ENCODE measurements around the gene KRTAP5-6.

DNA sequence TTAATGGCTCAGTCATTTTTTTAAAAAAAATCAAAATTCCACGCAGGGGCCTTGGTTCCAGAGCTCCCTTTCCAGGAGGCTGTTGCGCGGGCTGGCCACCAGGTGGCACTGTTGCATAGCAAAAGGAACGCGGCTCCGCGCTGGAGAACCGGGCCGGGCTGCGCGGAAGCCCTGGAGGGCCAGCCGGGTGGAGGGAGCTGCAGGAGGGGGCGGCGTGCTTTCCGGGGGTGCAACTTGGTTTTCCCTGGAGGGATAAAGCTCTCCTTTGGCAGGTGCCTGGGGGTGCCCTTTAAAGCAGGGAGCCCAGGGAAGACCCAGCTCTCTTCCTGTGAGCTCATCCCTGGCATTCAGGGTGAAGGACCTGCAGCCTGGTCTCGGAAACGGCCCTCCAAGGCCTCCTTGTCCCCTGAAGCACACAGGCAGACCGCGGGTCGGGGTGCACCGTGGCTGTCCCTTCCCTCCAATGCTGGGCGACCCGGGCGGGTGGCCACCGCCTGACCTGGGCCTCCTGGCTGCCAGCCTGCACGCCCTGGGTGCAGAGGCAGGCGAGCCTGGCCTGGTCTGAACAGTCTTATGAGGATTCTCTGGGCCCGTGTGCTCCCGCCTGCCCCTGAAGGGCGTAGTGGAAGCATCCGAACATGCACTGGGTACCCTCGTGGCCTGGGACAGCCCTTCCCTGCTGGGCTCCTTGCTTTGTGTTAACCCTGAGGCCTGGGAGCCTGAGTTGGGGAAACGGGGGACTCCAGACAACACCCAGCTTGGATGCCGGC lies 44.0 kb upstream of the KRTAP5-6 start:
- TF ChIP-seq, protein P1, sequence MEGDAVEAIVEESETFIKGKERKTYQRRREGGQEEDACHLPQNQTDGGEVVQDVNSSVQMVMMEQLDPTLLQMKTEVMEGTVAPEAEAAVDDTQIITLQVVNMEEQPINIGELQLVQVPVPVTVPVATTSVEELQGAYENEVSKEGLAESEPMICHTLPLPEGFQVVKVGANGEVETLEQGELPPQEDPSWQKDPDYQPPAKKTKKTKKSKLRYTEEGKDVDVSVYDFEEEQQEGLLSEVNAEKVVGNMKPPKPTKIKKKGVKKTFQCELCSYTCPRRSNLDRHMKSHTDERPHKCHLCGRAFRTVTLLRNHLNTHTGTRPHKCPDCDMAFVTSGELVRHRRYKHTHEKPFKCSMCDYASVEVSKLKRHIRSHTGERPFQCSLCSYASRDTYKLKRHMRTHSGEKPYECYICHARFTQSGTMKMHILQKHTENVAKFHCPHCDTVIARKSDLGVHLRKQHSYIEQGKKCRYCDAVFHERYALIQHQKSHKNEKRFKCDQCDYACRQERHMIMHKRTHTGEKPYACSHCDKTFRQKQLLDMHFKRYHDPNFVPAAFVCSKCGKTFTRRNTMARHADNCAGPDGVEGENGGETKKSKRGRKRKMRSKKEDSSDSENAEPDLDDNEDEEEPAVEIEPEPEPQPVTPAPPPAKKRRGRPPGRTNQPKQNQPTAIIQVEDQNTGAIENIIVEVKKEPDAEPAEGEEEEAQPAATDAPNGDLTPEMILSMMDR (IDR thresholded peaks at IDR 0.05): peak; percentile 96 to 98 (median 97)
- peak; percentile 14 for TF ChIP-seq POLR2AphosphoS5 (IDR thresholded peaks at IDR 0.05)

Measured in prostate gland (tissue), 2 donors.